HG03571 (cell line): Measurements from ENCODE around the gene CIBAR2.
A peak's percentile ranks its signal among the peaks of the same experiment; 100 is the strongest.
"Not testable (repeated sequence)": the region's sequence is repeated elsewhere in the genome, so short reads cannot be mapped to it uniquely, and the experiment has no call there.

ENCODE experiments used
- ATAC-seq: cut with Tn5 transposase; IDR thresholded peaks from one replicate; pipeline ENCODE4 v1.9.1; 2021; ENCODE audit not compliant: unreplicated experiment

Gene CIBAR2

DNA sequence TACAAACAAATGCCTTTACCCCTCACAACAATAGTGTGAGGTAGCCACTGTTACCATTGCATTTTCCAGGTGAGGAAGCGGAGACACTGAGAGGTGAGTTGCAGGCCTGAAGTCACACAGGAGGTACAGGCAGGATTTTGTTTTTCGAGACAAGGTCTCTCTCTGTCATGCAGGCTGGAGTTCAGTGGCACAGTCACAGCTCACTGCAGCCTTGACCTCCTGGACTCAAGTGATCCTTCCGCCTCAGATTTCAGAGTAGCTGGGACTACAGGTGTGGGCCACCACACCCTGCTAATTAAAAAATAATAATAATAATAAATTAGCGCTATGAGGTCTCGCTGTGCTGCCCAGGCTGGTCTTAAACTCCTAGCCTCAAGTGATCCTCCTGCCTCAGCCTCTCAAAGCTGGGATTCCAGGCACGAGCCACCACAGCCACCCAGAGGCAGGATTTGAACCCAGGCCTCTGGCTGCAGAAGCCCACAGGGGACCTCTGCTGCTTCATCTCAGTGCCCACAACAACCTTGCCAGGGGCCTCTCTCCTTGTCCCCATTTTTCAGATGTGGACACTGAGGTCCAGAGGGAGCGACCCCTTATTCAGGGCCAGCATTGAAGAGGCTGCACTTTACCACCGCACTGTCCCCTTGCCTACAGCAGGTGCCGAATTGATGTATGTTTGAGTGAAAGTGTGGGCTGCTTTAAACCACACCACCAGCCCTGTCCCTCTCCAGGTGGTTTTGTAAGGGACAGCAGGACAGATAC lies 16.0 kb upstream of the CIBAR2 start:
- no peak for ATAC-seq

DNA sequence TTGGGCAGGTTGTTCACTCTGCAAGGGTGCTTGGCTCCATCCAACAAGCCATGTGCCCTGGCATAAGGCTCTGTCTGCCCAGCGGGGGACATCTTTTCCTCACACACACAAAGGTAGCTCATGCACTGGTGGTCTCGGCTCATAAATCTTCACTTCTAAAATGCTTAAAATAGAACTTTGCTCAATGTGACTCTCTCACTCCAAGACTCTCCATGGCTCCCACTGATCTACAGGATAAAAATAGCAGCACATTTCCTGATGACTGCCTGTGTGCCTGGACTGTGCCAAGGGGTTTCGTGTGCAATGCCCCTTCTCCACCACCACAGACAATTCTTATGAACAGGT lies 15.1 kb upstream of the CIBAR2 start:
- no peak for ATAC-seq

DNA sequence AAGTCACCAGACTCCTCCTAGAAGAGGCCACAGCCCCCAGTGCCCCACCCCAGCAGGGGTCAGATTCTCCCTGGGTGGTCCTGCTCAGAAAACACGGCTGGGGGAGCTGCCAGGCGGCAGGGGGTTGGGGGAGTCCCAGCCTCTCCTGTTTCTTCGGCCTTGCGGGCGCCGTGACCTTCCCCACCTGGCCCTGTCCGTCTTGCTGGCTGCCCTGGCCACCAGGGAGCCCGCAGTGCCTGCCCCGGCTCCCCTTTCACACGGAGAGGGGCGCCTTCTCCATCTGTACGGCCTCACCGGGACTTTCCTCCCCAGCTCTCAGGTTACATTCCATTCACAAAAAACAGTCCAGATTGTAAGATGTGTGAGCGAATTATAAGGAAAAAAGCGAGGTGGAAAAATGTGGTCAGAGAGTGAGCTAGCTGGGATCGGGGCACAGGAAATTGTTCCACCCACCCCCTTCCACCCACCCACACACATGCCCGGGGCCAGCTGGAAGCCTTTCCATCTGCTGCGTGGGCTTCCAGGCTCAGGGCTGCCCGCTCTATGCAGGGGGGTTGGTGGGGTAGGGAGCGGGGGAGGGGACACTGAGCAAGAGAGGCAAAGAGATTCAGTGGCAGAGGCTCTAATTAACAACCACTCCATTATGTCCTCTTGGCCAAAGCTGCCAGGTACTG lies 14.6 kb upstream of the CIBAR2 start:
- ATAC-seq = no peak

DNA sequence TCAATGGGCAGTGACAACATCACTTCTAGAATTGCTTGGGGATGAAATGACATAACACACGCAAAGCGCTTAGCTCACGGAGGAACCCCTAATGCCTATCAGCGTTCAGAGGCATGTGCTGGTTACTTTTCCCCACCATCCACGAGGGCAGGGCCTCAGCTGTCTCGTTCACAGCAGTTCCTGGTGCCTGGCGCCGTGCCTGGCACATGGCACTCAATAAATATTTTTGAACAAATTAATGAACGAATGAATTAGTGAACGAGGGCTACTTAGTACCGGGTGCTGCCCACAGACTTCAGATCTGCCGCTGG lies 14.1 kb upstream of the CIBAR2 start:
- no peak for ATAC-seq

DNA sequence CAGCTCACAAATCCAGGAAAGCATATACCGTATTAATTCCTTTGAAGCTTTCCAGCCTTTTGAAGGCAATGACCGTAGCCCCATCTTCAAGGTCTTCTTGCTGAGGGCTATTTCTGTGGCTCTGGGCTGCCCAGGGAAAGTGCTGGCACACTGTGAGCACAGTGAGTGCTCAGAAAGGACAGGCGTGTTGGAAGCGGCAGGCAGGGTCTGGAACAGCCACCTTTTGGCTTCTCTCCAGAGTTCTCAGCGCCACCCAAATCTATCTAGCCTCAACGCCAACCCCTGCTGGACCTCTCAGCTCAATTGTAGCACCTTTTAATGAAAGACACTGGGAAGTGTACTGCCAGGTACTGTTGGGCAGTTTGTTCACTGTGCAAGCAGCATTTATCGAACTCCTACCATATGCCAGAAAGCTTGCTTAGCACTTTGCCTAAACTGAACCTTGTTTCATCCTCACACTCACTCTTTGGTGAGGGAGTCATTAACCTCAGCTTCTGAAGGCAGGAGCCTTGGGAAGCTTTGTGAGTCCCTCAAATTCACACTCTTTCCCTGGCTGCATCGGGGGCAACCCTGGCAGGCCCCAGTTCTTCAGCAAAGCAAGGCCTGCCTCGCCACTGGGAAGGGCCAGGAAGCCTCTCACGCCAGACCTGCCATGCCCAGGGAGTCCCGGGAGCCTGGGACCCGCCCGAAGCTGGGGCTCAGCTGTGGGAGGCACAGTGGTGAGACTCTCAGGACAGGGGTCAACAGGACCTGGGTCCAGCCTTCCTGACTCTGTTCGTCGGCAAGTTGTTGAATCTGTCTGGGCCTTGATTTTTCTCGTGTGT lies 13.5 kb upstream of the CIBAR2 start:
- no peak for ATAC-seq

DNA sequence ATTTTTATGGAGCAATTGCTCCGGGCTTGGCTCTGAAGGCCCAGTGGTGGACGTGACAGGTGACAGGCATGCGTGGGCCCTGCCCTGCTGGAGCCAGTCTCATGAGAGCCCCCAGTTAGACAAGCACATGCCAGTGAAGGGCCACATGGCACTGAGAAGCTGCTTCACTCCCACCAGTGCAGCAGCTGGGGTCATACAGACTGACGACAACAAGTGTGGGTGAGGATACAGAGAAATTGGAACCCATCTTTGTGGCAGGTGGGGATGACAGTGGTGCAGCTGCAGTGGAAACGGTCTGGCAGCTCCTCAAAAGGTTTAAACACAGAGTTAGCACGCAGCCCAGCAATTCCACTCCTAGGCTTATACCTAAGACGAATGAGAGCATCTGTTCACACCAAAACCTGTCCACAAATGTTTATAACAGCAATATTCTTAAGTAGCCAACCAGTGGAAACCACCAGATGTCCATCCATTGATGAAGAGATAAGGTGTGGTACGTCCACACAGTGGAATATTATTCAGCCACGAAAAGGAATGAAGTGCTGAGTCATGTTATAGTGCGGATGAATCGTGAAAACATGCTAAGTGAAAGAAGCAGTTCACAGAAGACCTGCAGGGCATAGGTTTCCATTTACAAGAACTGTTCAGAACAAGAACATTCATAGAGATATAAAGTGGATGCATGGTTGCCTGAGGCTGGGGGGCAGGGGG lies 12.5 kb upstream of the CIBAR2 start:
- no peak for ATAC-seq

DNA sequence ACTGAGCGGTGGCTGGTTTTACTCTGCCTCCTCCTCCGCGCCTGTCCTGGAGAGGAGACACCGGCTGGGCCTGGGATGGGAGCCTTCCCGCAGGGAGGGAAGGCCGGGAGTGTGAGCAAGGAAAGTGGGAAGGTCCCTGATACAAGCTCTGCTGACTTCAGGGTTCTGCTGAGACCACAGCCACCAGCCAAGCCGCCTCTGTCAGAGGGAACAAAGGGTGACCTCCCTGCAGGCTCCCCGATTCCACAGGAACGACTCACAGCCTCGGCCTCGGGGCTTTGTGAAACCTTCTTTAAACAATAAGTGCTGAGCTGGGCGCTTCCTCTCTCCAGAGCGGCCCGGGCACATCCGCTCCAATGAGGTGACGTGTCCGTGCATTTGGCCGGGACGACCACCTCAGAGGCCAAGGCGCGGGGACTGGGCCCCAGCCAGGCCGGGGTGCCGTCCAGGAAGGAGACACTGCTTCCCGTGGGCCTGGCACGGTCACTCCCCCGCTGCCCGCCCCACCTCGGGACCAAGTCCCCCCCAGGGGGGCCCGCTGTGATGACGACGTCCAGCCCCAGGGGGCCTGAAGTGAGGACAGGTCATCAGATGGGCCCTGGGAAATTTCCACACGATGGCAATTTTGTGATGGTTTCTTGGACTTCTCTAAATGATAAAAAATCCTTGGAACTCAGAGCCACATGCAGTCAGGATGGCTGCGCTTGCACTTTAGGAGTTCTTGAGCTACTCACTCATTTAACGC lies 11.8 kb upstream of the CIBAR2 start:
- ATAC-seq = no peak

DNA sequence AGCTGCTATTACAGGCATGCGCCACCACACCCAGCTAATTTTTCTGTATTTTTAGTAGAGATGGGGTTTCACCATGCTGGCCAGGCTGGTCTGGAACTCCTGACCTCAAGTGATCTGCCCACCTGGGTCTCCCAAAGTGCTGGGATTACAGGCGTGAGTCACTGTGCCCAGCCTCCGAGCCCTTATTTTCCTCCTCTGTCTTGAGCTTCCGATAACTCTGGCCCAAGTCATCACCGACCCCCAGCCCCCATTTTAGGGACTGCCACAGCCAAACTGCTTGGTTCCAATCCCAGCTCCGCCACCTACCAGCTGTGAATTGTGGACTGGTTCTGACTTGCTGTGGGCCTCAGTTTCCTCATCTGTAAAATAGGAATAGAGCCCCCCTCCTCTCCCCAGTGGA lies 11.2 kb upstream of the CIBAR2 start:
- ATAC-seq = not testable (repeated sequence)

DNA sequence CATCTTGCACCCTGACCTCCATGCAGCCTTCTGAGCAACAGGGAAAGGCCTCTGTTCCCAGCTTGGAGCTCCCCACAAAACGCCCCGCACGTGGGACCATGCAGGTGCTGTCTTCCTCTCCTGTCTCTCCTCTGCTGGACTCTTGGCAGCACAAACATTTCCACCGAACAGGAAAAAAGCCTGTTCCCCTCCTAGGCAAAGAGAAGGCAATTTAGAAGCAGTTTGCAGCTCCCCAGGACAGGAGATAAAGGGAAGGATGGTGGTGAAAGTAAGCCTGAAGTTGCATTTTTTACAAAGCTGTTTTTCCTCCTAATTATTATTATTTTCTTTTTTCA lies 7.7 kb upstream of the CIBAR2 start:
- no peak for ATAC-seq

DNA sequence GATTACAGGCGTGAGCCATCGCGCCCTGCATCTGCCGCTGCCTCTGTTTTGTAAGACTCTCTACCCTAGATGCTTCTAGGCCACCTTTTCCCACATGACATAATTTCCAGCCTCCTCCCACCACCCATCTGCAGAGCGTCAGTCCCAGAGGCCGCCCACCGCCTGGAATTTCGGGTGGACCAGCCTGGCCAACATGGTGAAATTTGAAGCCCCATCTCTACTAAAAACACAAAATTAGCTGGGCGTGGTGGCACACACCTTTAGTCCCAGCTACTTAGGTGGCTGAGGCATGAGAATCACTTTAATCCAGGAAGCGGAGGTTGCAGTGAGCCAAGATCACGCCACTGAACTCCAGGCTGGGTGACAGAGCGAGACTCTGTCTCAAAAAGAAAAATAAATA lies 5.1 kb upstream of the CIBAR2 start:
- ATAC-seq = no peak

DNA sequence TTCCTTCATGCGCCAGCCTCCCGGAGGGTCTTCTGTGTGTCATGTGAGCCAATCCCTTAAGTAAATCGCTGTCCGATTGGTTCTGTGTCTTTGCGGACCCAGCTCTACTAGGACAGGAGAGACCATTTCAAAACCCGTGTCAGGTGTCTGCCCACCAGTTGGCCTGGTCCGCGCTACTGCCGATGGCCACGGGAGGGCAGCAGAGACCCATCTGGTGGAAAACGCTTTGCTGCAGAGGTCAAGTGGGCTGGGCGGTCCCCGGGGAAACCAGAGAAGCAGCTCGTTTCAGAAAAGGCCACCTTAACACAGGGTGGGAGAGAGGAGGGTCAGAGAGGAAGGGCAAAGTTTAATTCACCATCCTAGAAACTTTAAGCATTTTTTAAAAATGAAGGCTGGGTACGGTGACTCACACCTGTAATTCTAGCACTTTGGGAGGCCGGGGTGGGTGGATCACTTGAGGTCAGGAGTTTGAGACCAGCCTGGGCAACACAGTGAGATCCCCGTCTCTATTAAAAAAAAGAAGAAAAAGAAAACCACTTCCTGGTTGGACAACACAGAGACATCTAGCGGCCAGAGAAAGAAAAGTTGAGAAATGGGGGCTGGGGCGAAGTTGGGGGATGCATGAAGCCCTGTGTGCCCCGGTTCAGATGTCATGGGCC lies 2.8 kb upstream of the CIBAR2 start:
- ATAC-seq = peak; percentile 53

DNA sequence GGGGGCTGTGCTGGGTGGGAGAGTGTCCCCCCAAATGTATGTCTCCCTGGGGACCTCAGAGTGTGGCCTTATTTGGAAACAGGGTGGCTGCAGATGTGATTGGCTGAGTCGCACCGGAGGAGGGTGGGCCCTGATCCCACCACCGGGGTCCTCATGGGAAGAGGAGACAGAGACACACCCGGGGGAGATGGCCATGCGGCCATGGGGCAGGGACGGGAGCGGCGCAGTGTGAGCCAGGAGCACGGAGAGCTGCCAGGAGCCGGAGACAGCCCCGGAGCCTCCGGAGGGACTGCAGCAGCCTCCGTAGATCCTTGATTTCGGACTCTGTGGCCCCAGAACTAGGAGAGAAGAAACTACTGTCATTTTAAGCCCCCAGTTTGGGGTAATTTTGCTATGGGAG lies 1.6 kb upstream of the CIBAR2 start:
- ATAC-seq = no peak

DNA sequence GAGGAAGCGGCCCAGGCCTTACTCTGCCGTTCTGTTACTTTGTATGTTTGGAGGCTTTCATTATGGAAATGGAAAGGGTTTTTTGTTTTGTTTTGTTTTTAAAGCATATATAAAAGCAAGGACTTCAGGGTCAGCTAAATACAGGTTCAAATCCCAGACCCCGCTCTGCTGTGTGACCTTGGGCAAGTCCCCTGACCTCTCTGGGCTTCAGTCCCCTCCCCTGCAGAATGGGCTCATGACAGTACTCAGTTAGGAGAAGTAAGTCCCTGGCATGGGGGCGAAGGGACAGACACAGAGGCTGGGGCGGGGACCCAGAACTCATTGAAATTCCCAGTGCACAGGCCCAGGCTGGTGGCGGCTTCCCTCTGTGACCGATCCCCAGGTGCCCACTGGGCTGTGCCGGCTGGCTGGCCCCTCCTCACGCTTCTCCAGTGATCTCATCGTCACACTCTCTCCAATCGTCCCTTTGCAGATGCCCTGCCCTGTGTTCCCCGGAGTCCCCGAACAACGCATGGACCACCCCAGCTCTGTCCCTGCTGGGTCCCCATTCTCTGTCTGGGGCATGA lies 979 bp upstream of the CIBAR2 start:
- ATAC-seq = no peak

DNA sequence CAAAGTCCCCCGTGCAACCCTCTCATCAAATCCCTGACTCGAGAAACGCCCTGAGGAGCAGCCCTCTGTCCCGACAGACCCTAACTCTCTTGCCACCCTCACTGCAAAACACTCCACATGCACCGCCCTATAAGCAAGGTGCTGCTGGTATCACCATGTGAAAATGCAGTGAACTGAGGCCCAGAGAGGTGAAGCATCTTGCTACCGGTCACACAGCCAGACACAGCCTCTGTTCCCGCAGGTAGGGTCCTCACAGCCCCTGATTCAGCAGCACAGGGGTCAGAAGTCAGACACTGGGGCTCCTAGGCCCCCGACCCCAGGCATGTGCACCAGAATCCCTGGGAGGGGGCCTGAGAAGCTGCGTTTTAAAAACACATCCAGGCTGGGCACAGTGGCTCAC lies 1.1 kb downstream of the CIBAR2 start:
- ATAC-seq = no peak

DNA sequence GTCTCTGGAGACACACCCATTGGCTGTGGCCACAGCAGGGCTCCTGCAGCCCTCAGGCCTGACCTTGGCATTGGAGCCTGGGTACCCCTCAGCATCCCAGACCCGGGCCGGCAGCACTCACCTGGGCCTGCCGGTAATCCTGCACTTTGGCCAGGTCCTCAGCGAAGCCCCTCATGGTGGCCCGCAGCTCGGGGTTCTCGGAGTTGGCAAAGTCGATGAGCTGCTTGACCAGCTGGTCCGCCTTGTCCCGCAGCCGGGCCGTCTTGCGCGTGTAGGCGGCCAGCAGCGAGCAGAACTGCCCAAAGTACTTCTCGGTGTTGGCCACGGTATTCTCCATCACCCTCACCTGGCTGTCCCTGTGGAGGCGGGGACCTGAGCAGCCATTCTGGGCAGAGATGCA lies 2.2 kb downstream of the CIBAR2 start:
- ATAC-seq = no peak

DNA sequence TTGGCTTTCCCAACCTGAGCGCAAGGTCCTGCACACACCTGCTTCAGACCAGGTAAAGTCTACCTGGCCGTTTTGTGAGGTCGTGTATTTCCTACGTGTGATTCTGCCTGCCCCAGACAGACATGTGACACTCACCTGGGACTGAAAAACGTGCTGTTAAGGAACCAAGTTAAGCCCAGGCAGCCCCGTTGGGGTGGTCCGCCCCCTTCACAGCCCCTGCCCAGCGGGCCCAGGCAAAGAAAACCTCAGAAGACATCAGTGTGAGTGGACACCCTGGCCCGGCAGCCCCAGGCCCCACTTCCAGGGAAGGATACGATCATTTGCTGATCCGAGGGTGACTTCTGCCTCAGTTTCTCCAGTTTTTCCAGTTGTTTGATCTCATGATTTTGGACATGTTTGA lies 4.7 kb downstream of the CIBAR2 start:
- ATAC-seq = no peak

DNA sequence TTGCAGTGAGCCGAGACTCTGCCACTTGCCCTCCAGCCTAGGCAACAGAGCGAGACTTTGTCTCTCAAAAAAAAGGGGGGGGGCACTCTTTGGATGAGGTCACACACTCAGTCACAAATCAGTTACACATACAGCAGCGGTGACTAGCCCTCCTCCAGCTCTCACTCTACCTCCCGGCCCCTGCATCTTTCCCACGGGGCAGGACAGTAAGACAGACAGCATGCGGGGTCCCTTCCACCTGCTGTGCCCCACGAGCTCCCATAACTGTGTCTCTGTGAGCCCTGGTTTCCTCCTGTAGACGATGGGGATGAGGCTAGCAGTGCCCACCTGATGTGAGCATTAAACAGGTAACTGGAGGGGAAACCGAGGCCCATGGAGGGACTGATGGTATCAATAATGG lies 5.2 kb downstream of the CIBAR2 start:
- ATAC-seq = no peak

DNA sequence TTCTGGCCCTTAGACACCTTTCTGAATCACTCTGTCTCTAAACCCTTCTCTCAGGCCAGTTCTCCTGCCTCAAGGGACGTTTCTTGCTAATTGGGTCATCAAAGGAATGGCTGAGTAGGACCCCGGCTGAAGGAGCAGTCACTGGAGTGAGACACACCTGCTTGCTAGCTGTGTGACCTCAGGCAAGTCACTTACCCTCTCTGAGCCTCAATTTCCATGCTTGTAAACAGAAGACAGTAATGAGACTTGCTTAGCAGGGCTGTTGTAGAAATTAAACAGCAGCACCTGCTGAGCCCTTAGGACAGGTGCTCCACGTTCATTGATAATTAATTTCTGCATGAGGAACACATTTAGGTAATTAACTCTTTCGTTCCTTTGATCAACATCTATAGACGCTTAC lies 6.8 kb downstream of the CIBAR2 start:
- ATAC-seq = no peak

DNA sequence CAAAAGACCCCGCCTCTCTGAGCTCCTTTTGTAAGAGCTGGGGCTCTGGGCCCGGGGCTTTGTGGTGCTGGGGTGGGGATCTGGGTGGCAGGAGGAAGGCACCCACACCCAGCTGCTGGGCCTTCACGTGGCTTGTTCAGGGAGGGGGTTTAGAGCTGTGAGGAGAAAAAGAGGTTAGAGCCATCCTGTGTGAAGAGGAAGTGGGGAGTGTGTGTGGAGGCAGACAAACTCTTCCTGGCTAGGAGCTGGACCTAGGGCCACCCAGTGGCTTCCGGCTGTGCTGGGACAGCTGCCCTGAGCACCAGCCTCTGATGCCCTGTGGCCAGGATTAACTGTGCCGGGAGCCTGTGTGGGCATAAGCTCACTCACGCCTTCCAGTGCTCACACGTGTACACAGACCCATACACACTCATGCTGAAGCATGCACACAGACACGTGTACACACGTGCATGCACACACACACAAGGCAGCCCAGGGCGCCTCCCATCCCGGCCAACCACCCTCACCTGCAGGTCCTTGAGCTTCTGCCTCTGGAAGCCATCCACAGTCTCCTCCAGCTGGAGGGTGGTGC lies 7.4 kb downstream of the CIBAR2 start:
- no peak for ATAC-seq

DNA sequence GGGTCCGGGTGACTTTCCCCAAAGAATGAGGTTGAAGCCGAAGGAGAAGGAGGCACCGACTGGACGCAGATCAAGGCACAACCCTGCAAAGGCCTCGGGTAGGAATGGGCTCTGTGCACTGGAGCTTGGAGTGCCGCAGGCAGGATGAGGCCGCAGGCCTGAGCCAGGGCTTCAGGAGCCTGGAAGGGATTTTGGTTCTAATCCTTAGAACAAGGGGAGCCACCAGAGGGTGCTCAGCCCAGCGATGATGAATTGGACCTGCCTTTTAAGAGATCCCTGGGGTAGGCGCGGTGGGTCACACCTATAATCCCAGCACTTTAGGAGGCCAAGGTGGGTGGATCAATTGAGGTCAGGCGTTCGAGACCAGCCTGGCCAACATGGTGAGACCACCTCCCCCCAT lies 8.1 kb downstream of the CIBAR2 start:
- ATAC-seq = no peak
